Memory B cell (primary cell): Measurements from ENCODE around the gene THBS3.

ENCODE experiments used
- ATAC-seq: fragments of 150-1000 bp; cut with Tn5 transposase; 2 replicates; pipeline ENCODE4 v1.10.0; 2021; ENCODE audit warnings: low read depth, mild to moderate bottlenecking, moderate library complexity
- DNase-seq, 2 donors: peaks; one replicate each; pipeline ENCODE4 v3.0.0; 2022; ENCODE audit warnings: low spot score in 2 of 2
- H3K27ac Mint-ChIP-seq: one replicate; pipeline ENCODE4 v1.8.0; 2022; ENCODE audit warnings: mild to moderate bottlenecking, moderate library complexity, mixed read lengths
- H3K27me3 Mint-ChIP-seq: one replicate; pipeline ENCODE4 v1.8.0; 2022; ENCODE audit warnings: mixed read lengths
- H3K36me3 Mint-ChIP-seq: one replicate; pipeline ENCODE4 v1.8.0; 2022; ENCODE audit warnings: mild to moderate bottlenecking, mixed read lengths
- H3K4me1 Mint-ChIP-seq: one replicate; pipeline ENCODE4 v1.8.0; 2022; ENCODE audit warnings: mixed read lengths
- H3K4me3 Mint-ChIP-seq: one replicate; pipeline ENCODE4 v1.8.0; 2022; ENCODE audit warnings: mild to moderate bottlenecking, moderate library complexity, mixed read lengths
- H3K9me3 Mint-ChIP-seq: one replicate; pipeline ENCODE4 v1.8.0; 2022; ENCODE audit warnings: mixed read lengths

The THBS3 gene

DNA sequence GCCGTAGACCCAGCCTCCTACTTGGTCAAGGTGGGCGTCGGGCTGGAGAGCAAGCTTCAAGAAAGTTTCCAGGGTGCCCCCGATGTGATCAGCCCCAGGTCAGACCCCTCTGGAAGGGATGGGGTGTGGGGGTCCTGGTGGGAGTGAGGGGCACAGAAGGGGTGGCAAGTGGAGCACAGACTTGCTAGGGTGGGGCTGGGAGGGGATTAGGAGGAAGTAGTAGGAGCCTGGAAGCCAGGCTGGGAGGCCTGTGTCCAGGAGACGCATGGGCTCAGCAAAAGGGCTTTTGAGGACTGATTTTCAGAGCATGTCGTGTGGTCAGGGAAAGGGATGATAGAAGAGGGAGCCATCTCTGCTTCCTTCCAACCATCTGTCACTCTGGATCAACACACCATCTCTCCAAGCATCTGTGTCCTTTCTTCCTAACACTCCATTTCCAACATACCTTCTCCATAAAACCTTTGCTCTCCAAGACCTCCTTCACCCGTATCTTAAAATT is 25.6 kb downstream of the THBS3 start:
- no peak for ATAC-seq
- Mint-ChIP-seq H3K4me1 (peaks cover 28% of the 10 kb centered on the region), H3K36me3 (peaks cover 2% of the 10 kb centered on the region), H3K4me3 (no peak overlapping the region), H3K9me3 (no peaks in the 10 kb centered on the region), H3K27ac (no peak overlapping the region), H3K27me3 (no peaks in the 10 kb centered on the region)
- DNase-seq = no peak

DNA sequence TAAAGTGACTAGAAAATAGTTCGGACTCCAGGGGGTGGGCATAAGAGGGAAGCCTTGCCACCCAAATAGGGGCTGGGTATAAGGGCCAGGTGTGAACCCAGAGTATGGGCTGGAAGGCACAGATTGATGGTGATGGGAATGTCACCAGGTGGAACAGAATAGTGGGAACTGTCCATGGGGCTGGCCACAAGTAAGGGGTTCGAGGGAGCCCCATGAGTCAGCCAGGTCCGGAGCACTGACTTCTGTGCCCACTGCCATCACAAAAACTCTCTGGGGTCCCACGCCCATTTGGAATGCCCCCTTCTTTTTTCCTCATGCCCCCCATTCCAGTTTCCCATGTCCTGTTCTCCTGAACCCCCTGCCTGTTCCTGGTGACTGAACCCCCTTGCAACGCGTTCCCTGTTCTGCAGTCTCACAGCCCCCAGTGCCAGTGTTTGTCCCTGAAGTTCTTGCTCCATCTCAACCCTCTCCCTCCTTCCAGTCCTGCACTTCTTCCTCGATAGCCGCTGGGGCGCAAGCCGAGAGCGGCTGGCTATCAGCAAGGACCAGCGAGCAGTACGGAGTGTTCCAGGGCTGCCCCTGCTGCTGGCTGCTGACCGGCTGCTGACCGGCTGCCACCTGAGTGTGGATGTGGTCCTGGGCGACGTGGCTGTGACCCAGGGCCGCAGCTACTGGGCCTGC is 26.2 kb downstream of the THBS3 start:
- Mint-ChIP-seq H3K27me3 (no peaks in the 10 kb centered on the region), H3K9me3 (no peaks in the 10 kb centered on the region)

DNA sequence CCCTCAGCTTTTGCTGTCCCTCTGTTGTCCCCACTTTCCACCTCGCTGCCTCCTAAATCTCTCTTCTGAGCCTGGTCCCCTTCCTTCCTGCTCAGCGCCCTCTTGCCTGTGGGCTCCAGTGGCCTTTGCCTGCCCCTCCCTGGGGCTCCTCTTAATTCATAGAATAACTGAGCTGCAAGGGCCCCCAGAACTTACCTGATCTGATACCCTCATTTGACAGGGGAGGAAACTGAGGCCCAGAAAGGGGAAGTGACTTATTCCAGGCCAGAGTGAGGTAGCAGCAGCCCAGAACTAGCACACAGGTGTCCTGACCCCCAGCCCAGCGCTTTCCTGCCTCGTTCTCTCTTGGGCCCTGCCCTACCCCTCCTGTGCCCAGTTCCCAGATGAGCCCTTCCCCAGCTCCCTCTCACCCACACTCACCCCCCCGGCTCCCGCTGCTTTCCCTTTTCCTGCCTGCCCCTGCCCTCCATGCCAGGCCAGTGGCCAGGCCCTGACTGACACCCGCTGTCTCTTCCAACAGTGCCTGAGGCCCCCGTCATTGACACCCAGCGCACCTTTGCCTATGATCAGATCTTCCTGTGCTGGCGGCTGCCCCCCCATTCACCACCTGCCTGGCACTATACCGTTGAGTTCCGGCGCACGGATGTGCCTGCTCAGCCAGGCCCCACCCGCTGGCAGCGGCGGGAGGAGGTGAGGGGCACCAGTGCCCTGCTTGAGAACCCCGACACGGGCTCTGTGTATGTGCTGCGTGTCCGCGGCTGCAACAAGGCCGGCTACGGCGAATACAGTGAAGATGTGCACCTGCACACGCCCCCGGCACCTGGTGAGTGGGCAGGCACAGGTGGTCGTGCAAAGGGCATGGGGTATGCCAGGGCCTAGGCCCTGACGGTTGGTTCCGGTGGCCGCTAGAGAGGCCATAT is 28.3 kb downstream of the THBS3 start:
- H3K27ac Mint-ChIP-seq = no peak overlapping the region
- H3K27me3 Mint-ChIP-seq = no peaks in the 10 kb centered on the region
- ATAC-seq (no peak), DNase-seq (no peak)
- peaks cover 25% of the 10 kb centered on the region for H3K4me1 Mint-ChIP-seq
- H3K4me3 Mint-ChIP-seq = no peak overlapping the region
- peaks cover 2% of the 10 kb centered on the region for H3K36me3 Mint-ChIP-seq
- H3K9me3 Mint-ChIP-seq = no peaks in the 10 kb centered on the region

More for the DNA sequence above, 26.2 kb downstream of the THBS3 start:
- DNase-seq = no peak
- Mint-ChIP-seq H3K4me3 (no peak overlapping the region), H3K4me1 (peaks cover 30% of the 10 kb centered on the region), H3K36me3 (peaks cover 2% of the 10 kb centered on the region), H3K27ac (no peak overlapping the region)
- no peak for ATAC-seq

DNA sequence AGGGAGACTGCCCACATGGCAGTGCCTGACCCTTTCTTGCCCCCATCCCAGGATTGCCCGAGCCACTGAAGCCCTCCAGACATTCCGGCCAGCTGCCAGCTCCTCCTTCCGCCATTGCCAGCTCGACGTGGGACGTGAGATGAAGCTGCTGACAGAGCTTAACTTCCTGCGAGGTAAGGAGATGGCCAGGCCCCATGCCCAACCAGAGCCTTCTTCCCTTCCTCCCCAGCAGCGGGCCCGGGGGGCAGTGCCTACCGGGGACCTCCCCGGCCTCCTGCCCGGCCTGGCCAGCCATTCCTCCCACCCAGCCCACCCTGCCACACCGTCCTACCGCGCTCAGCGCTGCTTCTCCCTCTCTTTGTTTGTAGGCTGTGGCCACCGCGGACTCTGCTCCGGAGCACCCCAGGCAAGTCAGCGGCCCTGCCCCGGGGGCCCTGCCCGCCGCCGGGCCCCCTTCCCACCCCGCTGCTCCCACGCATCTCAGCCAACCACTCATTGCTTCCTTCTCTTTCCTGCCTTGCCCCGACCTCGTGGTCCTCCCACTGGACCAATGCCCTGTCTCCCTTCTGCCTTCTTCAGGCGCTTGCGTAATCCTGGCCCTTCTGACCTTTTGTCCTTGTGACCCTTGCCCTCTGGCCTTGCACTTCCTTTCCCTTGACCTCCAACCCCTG is 29.1 kb downstream of the THBS3 start:
- peaks cover 2% of the 10 kb centered on the region for H3K36me3 Mint-ChIP-seq
- no peak for ATAC-seq
- H3K27ac Mint-ChIP-seq = no peak overlapping the region
- no peaks in the 10 kb centered on the region for H3K9me3 Mint-ChIP-seq
- peaks cover 26% of the 10 kb centered on the region for H3K4me1 Mint-ChIP-seq
- no peak for DNase-seq
- H3K4me3 Mint-ChIP-seq = no peak overlapping the region
- H3K27me3 Mint-ChIP-seq = no peaks in the 10 kb centered on the region

DNA sequence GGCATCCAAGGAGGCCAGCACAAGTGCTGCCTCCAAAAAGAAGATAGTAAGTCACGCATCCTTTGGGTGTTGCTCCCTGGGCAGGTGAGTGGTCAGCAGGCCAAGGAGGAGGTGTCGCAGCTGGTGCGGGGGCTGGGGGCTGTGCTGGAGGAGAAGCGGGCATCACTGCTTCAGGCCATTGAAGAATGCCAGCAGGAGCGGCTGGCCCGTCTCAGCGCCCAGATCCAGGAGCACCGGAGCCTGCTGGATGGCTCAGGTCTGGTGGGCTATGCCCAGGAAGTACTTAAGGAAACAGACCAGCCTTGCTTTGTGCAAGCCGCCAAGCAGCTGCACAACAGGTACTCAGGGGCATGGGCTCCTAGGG is 29.8 kb downstream of the THBS3 start:
- H3K4me3 Mint-ChIP-seq = no peak overlapping the region
- ATAC-seq = no peak
- peaks cover 25% of the 10 kb centered on the region for H3K4me1 Mint-ChIP-seq
- peaks cover 2% of the 10 kb centered on the region for H3K36me3 Mint-ChIP-seq
- no peaks in the 10 kb centered on the region for H3K27me3 Mint-ChIP-seq
- no peak for DNase-seq
- no peaks in the 10 kb centered on the region for H3K9me3 Mint-ChIP-seq
- H3K27ac Mint-ChIP-seq = no peak overlapping the region

DNA sequence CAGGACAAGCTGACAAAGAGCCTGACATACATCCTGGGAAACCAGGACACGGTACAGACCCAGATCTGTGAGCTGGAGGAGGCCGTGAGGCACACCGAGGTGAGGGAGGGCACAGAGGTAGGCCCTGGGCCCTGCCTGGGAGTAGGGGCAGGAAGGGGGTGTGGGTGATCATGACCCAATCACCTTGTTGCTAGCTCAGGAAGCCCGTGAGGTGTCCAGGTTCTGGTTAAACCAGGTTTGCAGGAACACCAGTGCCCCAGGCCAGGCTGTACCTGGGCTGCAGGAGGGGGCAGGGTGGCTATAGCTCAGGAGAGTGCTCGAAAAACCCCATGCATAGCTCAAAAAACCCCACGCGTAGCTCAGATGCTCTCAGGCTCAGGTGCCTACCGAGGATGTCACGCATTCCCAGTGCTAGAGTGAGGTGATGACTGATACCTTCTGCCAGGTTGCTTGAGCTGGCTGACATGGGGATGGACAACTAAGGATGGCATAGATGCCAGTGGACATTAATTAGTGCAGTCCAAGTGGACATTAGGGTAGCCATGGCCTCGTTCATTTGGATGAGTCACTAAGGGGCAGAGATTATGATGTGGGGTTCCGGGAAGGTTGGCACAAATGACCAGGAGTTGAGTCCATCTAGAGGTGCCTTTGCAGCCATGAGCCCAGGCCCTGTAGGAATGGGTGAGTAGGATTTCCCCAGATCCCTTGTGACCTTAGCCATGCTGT is 30.3 kb downstream of the THBS3 start:
- no peak for DNase-seq
- Mint-ChIP-seq H3K9me3 (no peaks in the 10 kb centered on the region), H3K36me3 (peaks cover 2% of the 10 kb centered on the region), H3K27ac (no peak overlapping the region), H3K4me1 (peaks cover 28% of the 10 kb centered on the region), H3K27me3 (no peaks in the 10 kb centered on the region), H3K4me3 (no peak overlapping the region)
- no peak for ATAC-seq

DNA sequence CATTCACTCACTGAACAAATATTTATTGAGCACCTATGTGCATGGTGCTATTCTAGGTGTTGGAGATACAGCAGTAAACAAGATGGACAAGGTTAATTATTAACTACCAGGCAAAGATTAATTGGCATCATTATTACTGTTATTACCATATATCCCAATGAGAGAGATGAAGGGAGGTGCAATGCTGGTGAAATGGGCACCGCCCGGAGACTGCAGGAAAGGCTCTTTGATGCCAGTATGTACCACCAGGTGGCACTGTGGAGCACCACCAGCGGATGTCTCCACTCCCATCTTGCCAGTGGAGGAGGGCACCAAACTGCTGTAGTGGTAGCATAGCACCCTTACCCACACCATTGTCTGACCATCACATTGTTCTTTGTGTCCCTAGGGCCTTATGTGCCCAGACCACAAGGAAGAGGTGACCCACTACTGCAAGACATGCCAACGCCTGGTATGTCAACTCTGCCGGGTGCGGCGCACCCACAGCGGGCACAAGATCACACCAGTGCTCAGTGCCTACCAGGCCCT is 31.1 kb downstream of the THBS3 start:
- Mint-ChIP-seq H3K4me1 (peaks cover 32% of the 10 kb centered on the region), H3K4me3 (peak overlapping the region; percentile 2)
- DNase-seq = peak; percentile 83 to 87

DNA sequence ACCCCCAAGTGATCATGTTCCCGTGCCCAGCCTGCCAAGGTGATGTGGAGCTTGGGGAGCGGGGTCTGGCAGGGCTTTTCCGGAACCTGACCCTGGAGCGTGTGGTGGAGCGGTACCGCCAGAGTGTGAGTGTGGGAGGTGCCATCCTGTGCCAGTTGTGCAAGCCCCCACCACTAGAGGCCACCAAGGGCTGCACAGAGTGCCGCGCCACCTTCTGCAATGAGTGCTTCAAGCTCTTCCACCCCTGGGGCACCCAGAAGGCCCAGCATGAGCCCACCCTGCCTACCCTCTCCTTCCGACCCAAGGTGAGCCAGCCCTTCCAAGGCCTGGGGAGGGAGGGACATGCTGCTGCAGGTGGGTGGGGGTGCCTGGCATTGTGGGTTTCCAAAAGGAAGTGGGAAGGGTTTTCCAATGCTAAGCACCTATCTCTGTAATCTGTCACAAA is 31.7 kb downstream of the THBS3 start:
- H3K4me3 Mint-ChIP-seq = no peak overlapping the region
- ATAC-seq = no peak
- H3K9me3 Mint-ChIP-seq = no peaks in the 10 kb centered on the region
- peaks cover 32% of the 10 kb centered on the region for H3K4me1 Mint-ChIP-seq
- no peak overlapping the region for H3K27ac Mint-ChIP-seq
- no peaks in the 10 kb centered on the region for H3K27me3 Mint-ChIP-seq
- no peak for DNase-seq
- peaks cover 2% of the 10 kb centered on the region for H3K36me3 Mint-ChIP-seq

More for the DNA sequence above, 31.1 kb downstream of the THBS3 start:
- peak; percentile 50 for ATAC-seq
- H3K36me3 Mint-ChIP-seq = peaks cover 2% of the 10 kb centered on the region
- H3K27me3 Mint-ChIP-seq = no peaks in the 10 kb centered on the region
- no peaks in the 10 kb centered on the region for H3K9me3 Mint-ChIP-seq
- H3K27ac Mint-ChIP-seq = peak overlapping the region; percentile 8

DNA sequence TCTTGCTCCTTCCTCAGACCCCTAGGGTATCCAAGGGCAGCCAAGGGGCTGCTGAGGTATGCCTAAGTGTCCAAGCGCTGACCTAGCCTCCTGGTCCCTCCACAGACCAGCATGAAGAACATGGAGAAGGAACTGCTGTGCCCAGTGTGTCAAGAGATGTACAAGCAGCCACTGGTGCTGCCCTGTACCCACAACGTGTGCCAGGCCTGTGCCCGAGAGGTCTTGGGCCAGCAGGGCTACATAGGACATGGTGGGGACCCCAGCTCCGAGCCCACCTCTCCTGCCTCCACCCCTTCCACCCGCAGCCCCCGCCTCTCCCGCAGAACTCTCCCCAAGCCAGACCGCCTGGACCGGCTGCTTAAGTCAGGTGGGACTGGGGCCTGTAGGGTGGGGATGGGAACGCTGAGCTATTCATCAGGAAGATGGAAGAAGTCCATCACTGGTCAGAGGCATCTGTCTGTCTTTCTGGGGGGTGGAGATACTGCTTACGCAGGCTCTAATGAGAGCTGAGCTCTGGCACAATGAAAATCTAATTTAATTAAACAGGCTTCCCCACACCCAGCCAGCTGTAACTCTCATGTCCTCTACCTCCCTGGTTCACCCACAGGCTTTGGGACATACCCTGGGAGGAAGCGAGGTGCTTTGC is 32.3 kb downstream of the THBS3 start:
- Mint-ChIP-seq H3K9me3 (no peaks in the 10 kb centered on the region), H3K36me3 (peaks cover 3% of the 10 kb centered on the region), H3K27me3 (no peaks in the 10 kb centered on the region), H3K27ac (no peak overlapping the region), H3K4me3 (no peak overlapping the region), H3K4me1 (peaks cover 32% of the 10 kb centered on the region)
- ATAC-seq = no peak
- no peak for DNase-seq

DNA sequence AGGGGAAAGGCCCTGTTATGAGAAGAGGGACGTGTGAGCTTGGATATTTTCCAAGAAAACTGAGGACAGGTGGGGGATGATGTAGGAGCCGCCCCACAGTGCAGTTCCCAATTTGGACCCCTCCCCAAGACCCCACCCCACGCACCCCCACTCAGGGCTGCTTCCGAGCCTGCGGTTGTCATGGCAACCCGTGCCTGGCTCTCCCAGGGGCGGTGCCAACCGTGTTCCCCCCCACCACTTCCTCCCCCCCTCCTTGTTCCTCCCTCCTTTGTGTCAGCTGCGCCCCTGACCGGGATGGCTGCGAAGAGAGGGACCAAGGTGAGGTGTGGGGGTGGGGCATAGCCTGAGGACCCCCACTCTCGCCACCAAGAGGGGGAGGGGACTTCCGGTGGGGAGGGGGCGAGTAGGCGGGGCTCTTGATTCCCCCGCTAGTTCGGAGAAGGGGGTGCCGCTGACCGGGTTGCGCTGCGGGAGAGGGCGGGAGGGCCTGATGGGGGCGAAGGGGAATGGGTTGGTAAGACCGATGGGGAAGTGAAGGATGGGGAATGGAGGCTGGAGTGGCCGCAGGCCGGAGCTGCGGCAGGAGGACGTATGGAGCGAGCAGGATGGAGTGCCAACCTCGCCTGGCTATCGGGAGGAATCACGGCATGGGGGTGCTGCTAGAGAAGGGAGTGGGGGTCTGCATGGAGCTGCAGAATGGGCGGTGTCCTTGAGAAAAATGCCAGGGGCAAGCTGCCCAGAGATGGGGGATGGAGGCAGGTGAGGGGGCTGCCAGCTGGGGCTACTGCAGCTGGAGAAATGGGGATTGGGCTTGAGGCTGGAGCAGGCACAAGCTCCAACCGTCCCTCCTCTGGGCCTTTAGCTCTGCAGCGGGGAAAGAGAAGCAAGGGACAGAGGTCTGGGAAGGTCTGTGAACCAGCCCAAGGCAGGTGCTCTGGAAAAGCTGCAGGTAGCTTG is 33.1 kb downstream of the THBS3 start:
- Mint-ChIP-seq H3K27me3 (no peaks in the 10 kb centered on the region), H3K4me1 (peaks cover 32% of the 10 kb centered on the region), H3K27ac (peak overlapping the region; percentile 97), H3K4me3 (peak overlapping the region; percentile 100), H3K9me3 (no peaks in the 10 kb centered on the region), H3K36me3 (peaks cover 6% of the 10 kb centered on the region)
- DNase-seq (no peak), ATAC-seq (no peak)

DNA sequence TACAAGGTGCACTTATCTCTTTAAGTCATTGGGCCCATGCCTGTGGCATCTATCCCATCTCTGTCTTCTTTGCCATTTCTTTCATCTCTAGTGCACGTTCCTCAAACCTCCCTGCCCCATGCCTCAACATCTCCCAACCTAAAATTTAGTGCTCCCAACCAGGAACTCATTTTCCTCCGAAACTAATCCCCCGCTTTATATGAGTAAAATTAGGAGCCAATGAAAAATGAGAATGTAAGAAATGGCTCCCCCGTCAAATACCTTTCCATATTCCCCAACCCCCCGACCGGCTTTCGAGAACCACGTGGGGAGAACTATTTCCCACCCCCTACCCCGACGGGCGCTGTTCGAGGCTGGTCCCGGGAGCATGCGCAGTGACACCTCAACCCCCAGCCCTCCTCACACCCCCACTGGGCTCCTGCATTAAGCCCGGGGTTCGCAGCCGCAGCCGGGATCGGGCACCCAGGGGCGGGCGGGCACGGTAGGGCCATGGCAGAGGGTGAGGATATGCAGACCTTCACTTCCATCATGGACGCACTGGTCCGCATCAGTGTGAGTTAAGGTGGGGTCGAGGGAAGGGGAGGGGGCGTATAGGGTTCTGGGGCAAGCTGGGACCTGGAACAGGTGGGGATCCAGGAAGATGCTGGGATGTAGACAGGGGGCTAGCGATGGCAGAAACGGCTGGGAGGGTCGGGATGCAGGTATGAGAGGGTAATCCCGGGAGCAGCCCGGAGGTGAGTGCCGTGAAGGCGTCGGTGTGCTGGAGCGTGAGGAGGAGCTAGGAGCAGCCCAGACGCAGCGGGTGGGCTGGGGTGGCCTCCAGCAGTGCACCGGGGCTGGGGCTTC is 34.0 kb downstream of the THBS3 start, which contains the start of gene TRIM46:
TSS of gene TRIM46 (plus strand) at position 372 of the 846 bp plus-strand sequence. CDS start at position 490, 118 bp downstream.
- peaks cover 10% of the 10 kb centered on the region for H3K36me3 Mint-ChIP-seq
- no peaks in the 10 kb centered on the region for H3K9me3 Mint-ChIP-seq
- ATAC-seq (peak; percentile 11), DNase-seq (no peak)
- peak within 1 kb of the TSS; percentile 97 for H3K27ac Mint-ChIP-seq
- peaks cover 32% of the 10 kb centered on the region for H3K4me1 Mint-ChIP-seq
- H3K27me3 Mint-ChIP-seq = no peaks in the 10 kb centered on the region
- peak within 1 kb of the TSS; percentile 100 for H3K4me3 Mint-ChIP-seq
